SU-DHL-6 (cell line): Measurements from ENCODE around the gene EFCAB8.

Experiments
- CTCF ChIP-seq: fragments of 200-600 bp; sonication (generic); IDR thresholded peaks from one replicate; pipeline ENCODE4 v1.5.1; 2017; ENCODE audit warnings: antibody characterized with exemption, mild to moderate bottlenecking, low read length, moderate library complexity; ENCODE audit not compliant: insufficient read depth, poor library complexity, severe bottlenecking
- EZH2phosphoT487 ChIP-seq: fragments of 200-600 bp; sonication (generic), shearing (Covaris generic); conservative IDR thresholded peaks from 2 replicates; pipeline ENCODE4 v1.6.1; 2018; ENCODE audit warnings: mild to moderate bottlenecking, antibody characterized with exemption, low read length, moderate library complexity, mixed read lengths

- TF ChIP-seq CTCF, result no peak
- no peak for TF ChIP-seq EZH2phosphoT487
Observed at GRCh38 chr20:32845786-32846185, 12.9 kb upstream of the EFCAB8 start.
